SK-N-SH treated with all-trans-retinoic acid at 6 μM for 48 hours (cell line): ENCODE results near the gene CCNH.

Experiments
- ATAC-seq: fragments of 200-7000 bp; cut with Tn5 transposase; 3 replicates; pipeline ENCODE4 v1.9.1; 2020; ENCODE audit warnings: mild to moderate bottlenecking, moderate library complexity
- ARNTL ChIP-seq: fragments of 450-650 bp; formaldehyde crosslinking; IDR thresholded peaks from 2 replicates; pipeline ENCODE4 v1.5.0; 2020; ENCODE audit warnings: low read depth, mild to moderate bottlenecking, moderate library complexity, borderline replicate concordance
- BACH2 ChIP-seq: fragments of 250-450 bp; sonication (Bioruptor Pico); IDR thresholded peaks from 2 replicates; pipeline ENCODE4 v1.9.0; 2021; ENCODE audit warnings: mild to moderate bottlenecking, borderline replicate concordance
- CSDC2 ChIP-seq: fragments of 250-450 bp; sonication (Bioruptor Pico); IDR thresholded peaks from 2 replicates; pipeline ENCODE4 v1.5.0; 2020; ENCODE audit warnings: mild to moderate bottlenecking, moderate library complexity
- CSRNP3 ChIP-seq: fragments of 250-450 bp; sonication (Bioruptor Pico); IDR thresholded peaks from 2 replicates; pipeline ENCODE4 v1.5.1; 2021; ENCODE audit warnings: mild to moderate bottlenecking, moderate library complexity
- ESRRG ChIP-seq: fragments of 250-450 bp; sonication (Bioruptor Pico); IDR thresholded peaks from 2 replicates; pipeline ENCODE4 v1.6.1; 2021; ENCODE audit warnings: mild to moderate bottlenecking
- GLIS3 ChIP-seq: fragments of 250-450 bp; sonication (Bioruptor Pico); IDR thresholded peaks from 2 replicates; pipeline ENCODE4 v1.5.0; 2020; ENCODE audit warnings: mild to moderate bottlenecking, moderate library complexity
- ISL1 ChIP-seq: fragments of 250-450 bp; sonication (Bioruptor Pico); IDR thresholded peaks from 2 replicates; pipeline ENCODE4 v2.1.2; 2022; ENCODE audit warnings: mild to moderate bottlenecking, moderate library complexity
- OSR1 ChIP-seq: fragments of 250-450 bp; sonication (Bioruptor Pico); IDR thresholded peaks from 2 replicates; pipeline ENCODE4 v1.8.0; 2022; ENCODE audit warnings: moderate library complexity, mild to moderate bottlenecking, inconsistent platforms
- PATZ1 ChIP-seq: fragments of 250-450 bp; sonication (Bioruptor Pico); IDR thresholded peaks from 2 replicates; pipeline ENCODE4 v1.8.0; 2020; ENCODE audit warnings: mild to moderate bottlenecking, moderate library complexity, borderline replicate concordance
- POU6F1 ChIP-seq: fragments of 250-450 bp; sonication (Bioruptor Pico); IDR thresholded peaks from 2 replicates; pipeline ENCODE4 v1.8.0; 2021; ENCODE audit warnings: low read depth, mild to moderate bottlenecking, moderate library complexity, borderline replicate concordance
- PPARA ChIP-seq: fragments of 250-450 bp; sonication (Bioruptor Pico); IDR thresholded peaks from 2 replicates; pipeline ENCODE4 v1.5.0; 2020; ENCODE audit warnings: mild to moderate bottlenecking, borderline replicate concordance
- RARB ChIP-seq: fragments of 250-450 bp; sonication (Bioruptor Pico); IDR thresholded peaks from 2 replicates; pipeline ENCODE4 v1.8.0; 2021; ENCODE audit warnings: mild to moderate bottlenecking, moderate library complexity
- SNAI2 ChIP-seq: fragments of 250-450 bp; sonication (Bioruptor Pico); IDR thresholded peaks from 2 replicates; pipeline ENCODE4 v1.5.0; 2020; ENCODE audit warnings: mild to moderate bottlenecking, moderate library complexity
- TCF4 ChIP-seq: fragments of 250-450 bp; sonication (Bioruptor Pico); IDR thresholded peaks from 2 replicates; pipeline ENCODE4 v1.8.0; 2021; ENCODE audit warnings: mild to moderate bottlenecking, moderate library complexity, borderline replicate concordance
- TOX ChIP-seq: fragments of 250-450 bp; sonication (Bioruptor Pico); IDR thresholded peaks from 2 replicates; pipeline ENCODE4 v1.8.0; 2021; ENCODE audit warnings: mild to moderate bottlenecking, moderate library complexity, borderline replicate concordance
- TSHZ2 ChIP-seq: fragments of 250-450 bp; sonication (Bioruptor Pico); IDR thresholded peaks from 2 replicates; pipeline ENCODE4 v1.5.0; 2020; ENCODE audit warnings: mild to moderate bottlenecking, moderate library complexity
- ZC3H10 ChIP-seq: fragments of 250-450 bp; sonication (Bioruptor Pico); IDR thresholded peaks from 2 replicates; pipeline ENCODE4 v1.5.1; 2021; ENCODE audit warnings: mild to moderate bottlenecking, moderate library complexity
- ZFP30 ChIP-seq: fragments of 450-650 bp; formaldehyde crosslinking; IDR thresholded peaks from 2 replicates; pipeline ENCODE4 v1.5.0; 2022; ENCODE audit warnings: mild to moderate bottlenecking, moderate library complexity
- ZNF565 ChIP-seq: fragments of 450-650 bp; formaldehyde crosslinking; conservative IDR thresholded peaks from 2 replicates; pipeline ENCODE4 v1.5.0; 2020; ENCODE audit warnings: low read depth, mild to moderate bottlenecking, moderate library complexity
- ZNF70 ChIP-seq: fragments of 450-650 bp; formaldehyde crosslinking; IDR thresholded peaks from 2 replicates; pipeline ENCODE4 v1.5.0; 2020; ENCODE audit warnings: mild to moderate bottlenecking, moderate library complexity
- ZNF8 ChIP-seq: fragments of 450-650 bp; formaldehyde crosslinking; IDR thresholded peaks from 2 replicates; pipeline ENCODE4 v1.5.0; 2020; ENCODE audit warnings: mild to moderate bottlenecking, moderate library complexity
- TF ChIP-seq, protein P1 (sequence below): fragments of 250-450 bp; sonication (Bioruptor Pico); IDR thresholded peaks from 2 replicates; pipeline ENCODE4 v1.5.1; 2020; ENCODE audit warnings: low read depth, mild to moderate bottlenecking, moderate library complexity

Gene CCNH

DNA sequence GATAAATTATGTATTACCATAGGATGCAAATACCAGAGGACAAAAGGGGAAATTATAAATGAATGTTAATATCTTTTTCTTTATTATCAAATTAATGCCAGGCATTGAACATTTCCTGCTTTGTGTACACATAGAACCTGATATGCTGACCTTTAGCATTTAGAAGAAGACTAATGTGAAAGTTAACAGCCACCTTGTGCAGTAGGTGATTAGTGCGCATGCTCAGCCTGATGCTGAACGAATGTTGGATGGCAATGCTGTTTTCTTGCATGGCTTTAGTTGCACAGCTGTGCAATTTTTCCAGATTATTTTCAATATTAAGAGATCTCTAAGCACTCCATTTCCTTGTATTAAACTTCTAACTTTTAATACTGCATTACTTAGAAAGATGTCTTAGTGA lies 45.5 kb downstream of the CCNH start:
- no peak for ATAC-seq
- TF ChIP-seq ISL1 (CRISPR knock-in tag) (no peak), TSHZ2 (no peak), ZNF8 (CRISPR knock-in tag) (no peak), ZC3H10 (no peak), ZFP30 (CRISPR knock-in tag) (no peak), ZNF565 (CRISPR knock-in tag) (no peak), ARNTL (CRISPR knock-in tag) (no peak), CSRNP3 (CRISPR knock-in tag) (no peak), SNAI2 (CRISPR knock-in tag) (no peak), PATZ1 (CRISPR knock-in tag) (no peak), GLIS3 (CRISPR knock-in tag) (no peak), ESRRG (CRISPR knock-in tag) (no peak), RARB (no peak), ZNF70 (no peak), TCF4 (no peak), BACH2 (CRISPR knock-in tag) (no peak), PPARA (CRISPR knock-in tag) (no peak), CSDC2 (CRISPR knock-in tag) (no peak), TOX (no peak)
- TF ChIP-seq, protein P1, sequence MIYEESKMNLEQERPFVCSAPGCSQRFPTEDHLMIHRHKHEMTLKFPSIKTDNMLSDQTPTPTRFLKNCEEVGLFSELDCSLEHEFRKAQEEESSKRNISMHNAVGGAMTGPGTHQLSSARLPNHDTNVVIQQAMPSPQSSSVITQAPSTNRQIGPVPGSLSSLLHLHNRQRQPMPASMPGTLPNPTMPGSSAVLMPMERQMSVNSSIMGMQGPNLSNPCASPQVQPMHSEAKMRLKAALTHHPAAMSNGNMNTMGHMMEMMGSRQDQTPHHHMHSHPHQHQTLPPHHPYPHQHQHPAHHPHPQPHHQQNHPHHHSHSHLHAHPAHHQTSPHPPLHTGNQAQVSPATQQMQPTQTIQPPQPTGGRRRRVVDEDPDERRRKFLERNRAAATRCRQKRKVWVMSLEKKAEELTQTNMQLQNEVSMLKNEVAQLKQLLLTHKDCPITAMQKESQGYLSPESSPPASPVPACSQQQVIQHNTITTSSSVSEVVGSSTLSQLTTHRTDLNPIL (CRISPR knock-in tag): no peak
- TF ChIP-seq, all 23 proteins: peak for 0

DNA sequence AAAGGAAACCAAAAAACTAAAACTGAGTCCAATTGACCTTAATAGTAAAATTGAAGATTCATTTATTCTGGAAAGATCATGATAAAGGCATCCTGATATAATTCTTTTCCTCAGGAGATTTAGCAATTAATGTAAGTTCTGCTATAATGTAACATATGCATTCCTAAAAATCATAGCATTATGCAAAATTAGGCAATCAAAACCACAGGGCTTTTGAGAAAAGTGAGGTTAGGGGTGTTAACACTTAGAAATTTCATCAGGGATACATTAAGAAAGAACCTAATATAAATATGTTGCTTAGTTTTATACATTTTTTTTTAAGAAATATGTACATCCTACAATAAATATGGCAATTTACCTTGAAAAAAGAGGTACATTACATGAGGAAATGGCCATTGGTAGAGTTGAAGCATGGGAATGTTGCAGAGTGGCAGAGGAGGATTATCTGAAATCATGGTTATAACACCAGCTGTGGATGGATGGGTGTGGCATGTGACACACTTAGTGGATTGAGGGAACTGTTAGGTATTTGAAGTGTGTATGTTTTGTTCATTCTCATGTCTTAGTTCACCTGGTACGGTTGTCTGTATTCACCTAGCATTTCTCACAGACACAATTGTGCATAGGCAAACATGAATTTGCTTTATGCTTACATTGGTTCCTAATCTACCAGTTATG lies 51.1 kb downstream of the CCNH start:
- TF ChIP-seq ZNF8 (CRISPR knock-in tag) (no peak), GLIS3 (CRISPR knock-in tag) (no peak)
- ATAC-seq: no peak

GRCh38 chr5:87361031-87361445 lies 51.7 kb downstream of the CCNH start:
- no peak for ATAC-seq
- TF ChIP-seq, protein P1 (CRISPR knock-in tag): no peak
- TF ChIP-seq PPARA (CRISPR knock-in tag): no peak

GRCh38 chr5:87360132-87360531 lies 52.6 kb downstream of the CCNH start:
- no peak for ATAC-seq
- TF ChIP-seq SNAI2 (CRISPR knock-in tag) (no peak), OSR1 (CRISPR knock-in tag) (no peak), GLIS3 (CRISPR knock-in tag) (no peak), TCF4 (no peak), ARNTL (CRISPR knock-in tag) (no peak), POU6F1 (CRISPR knock-in tag) (no peak), CSRNP3 (CRISPR knock-in tag) (no peak), RARB (no peak), ESRRG (CRISPR knock-in tag) (no peak), ZC3H10 (no peak), ZNF565 (CRISPR knock-in tag) (no peak)
- TF ChIP-seq, protein P1 (CRISPR knock-in tag): no peak
